ENCODE data around the gene MCC.

DNA sequence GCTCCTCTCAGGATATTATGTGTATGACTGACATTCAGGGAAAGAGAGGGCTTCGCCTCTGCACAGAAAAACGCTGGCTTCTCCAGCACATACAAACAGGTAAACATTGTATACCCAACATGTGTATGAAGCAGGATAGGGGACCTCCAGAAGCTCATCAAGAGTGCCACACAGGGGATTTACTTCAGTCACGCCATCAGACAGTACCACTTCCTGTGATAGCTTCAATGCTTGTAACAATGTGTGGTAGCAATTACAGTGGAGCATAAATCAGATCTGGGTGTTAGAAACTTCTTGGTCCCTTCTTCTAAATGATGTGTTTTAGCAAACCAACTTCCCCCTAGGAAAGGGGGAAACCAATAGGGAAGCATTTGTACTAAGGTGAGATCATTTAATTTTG is 214.3 kb downstream of the MCC start:
- TF ChIP-seq HMGXB4 (CRISPR knock-in tag; IDR thresholded peaks at IDR 0.05) (no peak), CTCF (IDR thresholded peaks at IDR 0.05) (no peak), RORB (CRISPR knock-in tag; IDR thresholded peaks at IDR 0.05) (no peak), FOXP1 (CRISPR knock-in tag; IDR thresholded peaks at IDR 0.05; ENCODE audit: borderline replicate concordance) (no peak), SP1 (CRISPR knock-in tag; conservative IDR thresholded peaks at IDR 0.05) (no peak), GABPB1 (CRISPR knock-in tag; IDR thresholded peaks at IDR 0.05) (no peak), STAT6 (CRISPR knock-in tag; conservative IDR thresholded peaks at IDR 0.05; ENCODE audit: low read depth) (no peak), TP53 (CRISPR knock-in tag; IDR thresholded peaks at IDR 0.05) (no peak), ZNF232 (CRISPR knock-in tag; IDR thresholded peaks at IDR 0.05) (no peak), ETV6 (CRISPR knock-in tag; IDR thresholded peaks at IDR 0.05) (no peak), SMAD3 (CRISPR knock-in tag; IDR thresholded peaks at IDR 0.05; ENCODE audit: borderline replicate concordance) (no peak)
- TF ChIP-seq, protein P1, sequence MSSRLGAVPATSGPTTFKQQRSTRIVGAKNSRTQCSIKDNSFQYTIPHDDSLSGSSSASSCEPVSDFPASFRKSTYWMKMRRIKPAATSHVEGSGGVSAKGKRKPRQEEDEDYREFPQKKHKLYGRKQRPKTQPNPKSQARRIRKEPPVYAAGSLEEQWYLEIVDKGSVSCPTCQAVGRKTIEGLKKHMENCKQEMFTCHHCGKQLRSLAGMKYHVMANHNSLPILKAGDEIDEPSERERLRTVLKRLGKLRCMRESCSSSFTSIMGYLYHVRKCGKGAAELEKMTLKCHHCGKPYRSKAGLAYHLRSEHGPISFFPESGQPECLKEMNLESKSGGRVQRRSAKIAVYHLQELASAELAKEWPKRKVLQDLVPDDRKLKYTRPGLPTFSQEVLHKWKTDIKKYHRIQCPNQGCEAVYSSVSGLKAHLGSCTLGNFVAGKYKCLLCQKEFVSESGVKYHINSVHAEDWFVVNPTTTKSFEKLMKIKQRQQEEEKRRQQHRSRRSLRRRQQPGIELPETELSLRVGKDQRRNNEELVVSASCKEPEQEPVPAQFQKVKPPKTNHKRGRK (CRISPR knock-in tag; IDR thresholded peaks at IDR 0.05; ENCODE audit: borderline replicate concordance), result no peak
